HG02943 (cell line): Measurements from ENCODE around the gene ELMO2.

Experiments used
- ATAC-seq: cut with Tn5 transposase; IDR thresholded peaks from one replicate; pipeline ENCODE4 v1.9.1; 2021; ENCODE audit warnings: mild to moderate bottlenecking, low read depth, moderate library complexity; ENCODE audit not compliant: unreplicated experiment

Gene ELMO2, protein sequence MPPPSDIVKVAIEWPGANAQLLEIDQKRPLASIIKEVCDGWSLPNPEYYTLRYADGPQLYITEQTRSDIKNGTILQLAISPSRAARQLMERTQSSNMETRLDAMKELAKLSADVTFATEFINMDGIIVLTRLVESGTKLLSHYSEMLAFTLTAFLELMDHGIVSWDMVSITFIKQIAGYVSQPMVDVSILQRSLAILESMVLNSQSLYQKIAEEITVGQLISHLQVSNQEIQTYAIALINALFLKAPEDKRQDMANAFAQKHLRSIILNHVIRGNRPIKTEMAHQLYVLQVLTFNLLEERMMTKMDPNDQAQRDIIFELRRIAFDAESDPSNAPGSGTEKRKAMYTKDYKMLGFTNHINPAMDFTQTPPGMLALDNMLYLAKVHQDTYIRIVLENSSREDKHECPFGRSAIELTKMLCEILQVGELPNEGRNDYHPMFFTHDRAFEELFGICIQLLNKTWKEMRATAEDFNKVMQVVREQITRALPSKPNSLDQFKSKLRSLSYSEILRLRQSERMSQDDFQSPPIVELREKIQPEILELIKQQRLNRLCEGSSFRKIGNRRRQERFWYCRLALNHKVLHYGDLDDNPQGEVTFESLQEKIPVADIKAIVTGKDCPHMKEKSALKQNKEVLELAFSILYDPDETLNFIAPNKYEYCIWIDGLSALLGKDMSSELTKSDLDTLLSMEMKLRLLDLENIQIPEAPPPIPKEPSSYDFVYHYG

DNA sequence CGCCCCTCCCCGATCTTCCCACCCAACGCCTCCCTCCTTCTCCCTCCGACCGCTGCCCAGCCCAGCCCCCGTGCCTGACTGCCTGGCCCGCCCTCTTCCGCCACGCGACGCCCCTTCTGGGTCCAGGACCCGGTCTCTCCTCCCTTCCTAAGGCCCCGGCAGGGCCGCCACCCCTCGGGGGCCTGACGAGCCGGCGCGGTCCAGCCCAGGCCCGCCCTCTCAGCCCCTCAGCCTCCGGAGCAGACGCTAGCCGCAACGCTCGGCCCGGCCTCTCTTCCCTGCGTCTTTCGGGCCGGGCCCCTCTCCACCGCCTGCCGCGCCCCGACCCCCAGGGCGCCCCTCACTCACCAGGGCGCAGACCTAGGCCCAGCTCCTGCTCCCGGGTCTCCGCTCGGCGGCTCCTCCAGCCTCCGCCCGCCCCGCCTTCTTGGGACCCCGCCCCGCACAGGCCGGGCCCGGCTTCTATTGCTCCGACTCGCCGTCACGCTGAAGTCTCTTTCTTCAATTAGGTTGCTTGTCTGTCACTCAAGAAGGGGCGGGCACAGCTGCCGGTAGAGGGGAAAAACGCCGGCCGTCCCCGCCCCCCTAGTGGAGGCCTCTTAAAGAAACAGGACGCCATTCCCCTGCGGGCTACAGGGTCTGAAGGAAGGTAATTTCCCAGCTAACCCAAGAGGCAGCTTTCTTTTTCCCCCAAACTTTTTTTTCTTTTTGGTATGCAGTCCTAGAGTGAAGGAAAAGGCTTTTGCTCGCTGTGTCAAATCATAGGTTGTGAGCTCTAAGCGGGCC, at the start of gene ELMO2:
TSS of gene ELMO2 (minus strand) at position 416 of the 786 bp plus-strand sequence. CDS start 12,133 bp downstream, outside the sequence.
- peak; percentile 84 for ATAC-seq

DNA sequence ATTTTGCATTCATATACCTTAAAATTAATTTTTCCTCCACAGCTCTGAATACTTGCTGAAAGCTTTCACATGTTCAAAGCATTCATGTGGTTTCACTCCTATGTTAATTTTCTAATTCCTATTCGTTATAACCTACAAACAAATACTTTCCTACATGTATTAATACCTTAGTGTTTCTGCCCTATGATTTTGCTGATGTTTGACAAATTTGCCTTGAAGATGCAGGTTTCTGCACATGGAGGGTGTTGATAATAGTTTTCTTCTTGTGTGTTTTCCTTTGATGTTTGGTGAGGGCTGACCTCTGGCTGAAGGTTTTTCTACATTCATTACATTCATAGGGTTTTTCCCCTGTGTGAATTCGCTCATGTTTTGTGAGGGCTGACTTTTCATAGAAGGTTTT, 49.3 kb upstream of the ELMO2 start:
- no peak for ATAC-seq

DNA sequence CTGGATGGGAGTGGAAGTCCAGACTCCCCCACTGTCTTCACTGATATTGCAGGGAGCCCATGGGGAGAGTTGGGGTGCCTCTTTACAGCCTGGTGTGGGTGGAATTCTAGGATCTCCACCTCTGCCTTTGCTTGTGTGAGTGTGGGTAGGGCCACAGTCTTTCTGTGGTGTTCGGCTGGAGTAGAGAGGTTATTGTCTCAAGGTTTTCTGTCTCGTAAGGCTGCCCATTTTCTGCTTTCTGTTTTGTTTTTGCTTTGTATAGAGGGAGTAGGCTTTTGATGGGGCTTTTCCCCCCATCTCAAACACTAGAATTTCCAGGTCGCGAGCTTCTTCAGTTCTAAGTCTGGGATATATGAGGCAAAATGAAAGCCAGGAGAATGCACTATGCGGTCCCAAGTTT, 40.4 kb upstream of the ELMO2 start:
- ATAC-seq, result no peak

DNA sequence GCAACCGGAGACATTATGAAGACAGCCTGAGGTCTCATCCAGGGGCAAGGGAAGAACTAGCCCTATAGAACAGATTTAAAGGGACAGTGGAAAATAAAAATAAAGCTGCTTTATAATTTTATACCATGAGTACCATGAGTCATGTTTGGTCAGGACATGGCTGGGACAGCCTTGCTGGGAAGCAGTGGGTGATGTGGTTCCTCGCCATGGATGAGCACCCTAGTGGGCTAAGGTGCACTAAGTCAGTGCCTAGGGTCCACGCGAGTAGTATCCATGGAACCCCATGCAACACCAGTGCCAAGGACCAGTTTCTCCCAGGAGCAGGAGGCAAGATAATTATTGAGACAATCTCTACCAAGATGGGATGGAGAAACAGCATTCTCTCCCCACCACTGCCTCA, 33.4 kb upstream of the ELMO2 start:
- no peak for ATAC-seq

DNA sequence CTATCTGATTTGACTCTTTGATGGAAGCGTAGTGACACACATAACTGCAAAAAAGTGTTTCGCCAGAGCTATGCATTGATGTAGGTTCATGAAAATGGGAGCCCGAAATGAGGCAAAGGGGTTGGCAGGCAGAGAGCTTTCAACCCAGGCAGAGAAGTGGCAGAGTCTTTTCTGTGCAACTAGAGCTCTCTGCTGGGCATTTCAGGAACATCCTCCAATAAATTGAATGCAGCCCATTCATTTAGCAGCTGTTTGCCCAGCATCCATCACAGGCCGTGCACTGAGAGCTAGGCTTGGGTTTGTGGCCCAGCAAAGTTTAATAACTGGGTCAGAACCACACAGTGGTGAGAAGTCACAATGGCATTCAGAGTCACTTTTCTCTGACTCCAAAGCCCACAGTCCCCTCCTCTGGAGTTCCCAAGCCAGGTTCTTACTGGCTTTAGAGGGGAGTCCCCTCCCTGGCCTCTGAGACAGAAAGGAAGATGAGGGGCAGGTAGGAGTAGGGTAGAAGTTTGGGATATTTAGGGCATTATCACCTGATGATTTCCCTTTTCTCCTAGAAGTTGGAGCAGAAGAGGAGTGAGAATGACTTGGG, 31.8 kb upstream of the ELMO2 start:
- no peak for ATAC-seq

DNA sequence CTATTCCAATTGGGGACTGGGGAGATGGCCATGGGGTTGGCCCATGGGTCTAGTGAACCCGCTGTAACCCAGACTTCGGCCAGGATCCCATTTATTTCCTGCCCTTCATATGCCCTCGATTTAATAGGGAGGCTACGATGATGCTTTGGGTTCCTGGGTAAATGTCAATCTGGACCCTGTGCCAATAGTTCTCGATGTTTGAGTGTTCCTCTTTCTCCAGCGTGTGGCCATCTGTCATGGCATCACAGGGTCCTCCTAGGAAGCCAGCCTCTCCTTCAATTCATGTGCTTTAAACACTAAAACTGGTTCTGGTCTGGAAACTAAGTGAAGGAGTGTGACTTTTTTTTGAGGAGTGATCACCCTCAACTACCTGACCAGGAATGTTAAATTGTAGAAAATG, 28.7 kb upstream of the ELMO2 start:
- ATAC-seq, result no peak

DNA sequence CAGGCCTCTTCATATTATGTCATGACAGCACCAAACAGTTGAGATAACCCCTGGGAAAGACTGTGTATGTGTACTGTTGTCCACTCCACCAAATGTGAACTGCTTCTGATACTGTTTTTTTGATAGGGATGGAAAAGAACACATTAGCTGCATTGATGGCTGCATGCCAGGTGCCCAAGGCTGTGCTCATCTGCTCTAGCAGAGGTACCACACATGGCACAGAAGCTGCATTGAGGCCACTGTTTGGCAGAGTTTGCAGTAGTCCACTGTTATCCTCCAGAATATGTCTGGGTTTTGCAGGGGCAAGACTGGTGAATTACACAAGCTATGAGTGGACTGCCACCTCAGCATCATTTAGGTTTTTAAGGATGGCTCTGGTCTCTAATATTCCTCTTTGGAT, 28.2 kb upstream of the ELMO2 start:
- no peak for ATAC-seq

DNA sequence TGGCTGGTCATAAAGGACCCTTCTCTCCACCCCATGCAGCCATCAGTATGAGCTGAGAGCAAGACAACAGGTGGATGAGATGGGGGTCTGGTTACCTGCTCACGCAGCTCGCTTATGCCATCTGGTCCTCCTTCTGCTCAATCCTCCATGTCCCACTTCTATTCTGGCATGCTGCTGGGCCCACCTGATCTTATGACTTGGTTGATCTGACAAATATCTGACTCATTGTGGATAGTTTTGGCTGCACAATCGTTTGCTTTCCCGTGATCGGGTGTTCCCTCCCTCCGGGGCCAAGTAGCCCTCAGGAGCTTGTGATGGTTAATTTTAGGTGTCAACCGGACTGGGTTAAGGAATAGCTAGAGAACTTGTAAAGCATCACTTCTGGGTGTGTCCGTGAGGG, 26.6 kb upstream of the ELMO2 start:
- no peak for ATAC-seq

DNA sequence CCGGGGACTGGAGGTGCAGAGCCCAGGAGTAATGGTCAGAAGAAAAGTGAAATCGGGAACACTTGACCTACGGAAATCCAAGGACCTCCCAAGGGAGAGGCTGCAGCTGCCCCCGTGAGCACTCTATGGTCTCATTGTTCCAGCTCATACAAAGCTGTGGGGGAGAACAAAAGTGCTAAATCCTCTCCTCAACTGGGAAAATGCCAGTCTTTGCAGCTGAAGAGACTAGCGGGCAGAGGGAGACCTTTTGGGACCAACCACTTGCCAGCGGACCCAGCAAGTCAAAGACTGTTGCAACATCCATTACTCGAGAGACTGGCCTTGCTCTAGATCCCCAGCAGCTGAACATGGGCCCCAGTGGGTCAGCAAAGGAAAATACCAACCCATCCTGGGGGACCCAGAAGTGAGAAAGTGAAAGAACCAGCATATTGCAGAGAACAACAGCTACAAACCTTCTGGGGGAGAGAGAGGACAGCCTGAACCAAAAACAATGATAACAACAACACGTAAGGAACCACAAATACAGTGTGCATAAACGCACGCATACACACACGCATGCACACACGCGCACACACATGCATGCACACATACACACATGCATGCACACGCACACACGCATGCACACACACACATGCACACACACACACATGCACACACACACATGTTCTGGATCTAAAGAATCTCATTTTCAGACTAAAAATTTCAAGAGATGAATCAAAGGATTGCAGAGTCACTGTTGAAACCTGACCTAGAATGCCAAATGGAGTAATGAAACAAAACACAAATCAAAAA, 24.7 kb upstream of the ELMO2 start:
- no peak for ATAC-seq

DNA sequence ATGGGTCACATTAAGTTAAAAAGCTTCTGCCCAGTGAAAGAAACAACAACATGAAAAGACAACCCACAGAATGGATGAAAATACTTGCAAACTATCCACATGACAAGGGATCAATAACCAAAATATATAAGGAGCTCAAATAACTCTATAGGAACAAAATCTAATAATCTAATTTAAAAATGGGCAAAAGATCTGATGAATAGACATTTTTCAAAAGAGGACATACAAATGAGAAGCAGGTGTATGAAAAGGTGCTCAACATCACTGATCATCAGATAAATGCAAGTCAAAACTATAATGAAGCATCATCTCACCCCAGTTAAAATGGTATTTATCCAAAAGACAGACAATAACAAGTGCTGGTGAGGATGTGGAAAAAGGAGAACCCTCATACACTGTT, 21.0 kb upstream of the ELMO2 start:
- no peak for ATAC-seq

DNA sequence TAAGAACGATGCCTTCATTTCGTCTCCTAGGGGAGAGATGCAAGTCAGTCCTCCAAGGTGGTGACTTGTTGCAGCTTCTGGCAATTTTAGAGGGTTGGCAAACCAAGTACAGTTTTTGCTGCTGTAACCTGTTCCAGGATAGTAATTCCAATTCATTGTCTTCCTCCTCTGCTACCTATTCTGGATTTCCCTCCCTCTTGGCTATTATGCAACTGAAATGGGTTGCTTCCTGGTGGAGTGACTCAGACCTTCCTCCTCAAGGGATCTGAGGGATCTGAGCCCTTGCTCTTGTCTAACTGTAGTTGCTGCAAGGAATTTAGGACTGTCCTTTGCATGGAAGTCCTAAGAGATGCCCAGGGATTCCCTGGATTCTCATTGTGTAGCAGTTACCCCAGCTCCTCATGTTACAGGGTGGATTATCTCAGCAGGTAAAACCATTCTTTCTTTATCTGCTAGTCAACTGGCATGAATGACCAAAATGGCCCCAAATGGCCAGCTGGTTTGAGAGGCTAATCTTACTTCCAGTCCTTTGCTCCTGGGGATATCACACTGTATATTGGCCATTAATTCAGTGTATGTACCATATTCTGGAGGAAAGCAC, 17.6 kb upstream of the ELMO2 start:
- no peak for ATAC-seq

DNA sequence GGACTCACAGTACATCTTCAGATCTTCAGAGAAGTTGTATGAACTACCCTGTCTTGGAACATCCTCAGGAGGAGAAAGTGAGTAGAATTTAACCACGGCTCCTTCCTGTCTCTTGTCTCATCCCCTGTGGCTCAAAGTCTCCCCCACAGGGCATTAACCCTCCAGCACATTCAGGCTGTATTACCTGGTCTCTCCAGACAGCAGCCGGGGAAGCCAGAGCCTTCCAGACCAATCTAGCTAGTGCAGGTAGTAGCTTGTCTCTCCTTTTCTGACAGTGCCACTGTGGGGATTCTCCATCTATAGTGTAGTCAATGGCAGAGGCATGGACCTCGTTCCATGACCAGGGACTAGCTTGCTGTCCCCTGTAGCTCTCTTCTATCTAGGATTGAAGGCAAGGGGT, 16.9 kb upstream of the ELMO2 start:
- no peak for ATAC-seq

DNA sequence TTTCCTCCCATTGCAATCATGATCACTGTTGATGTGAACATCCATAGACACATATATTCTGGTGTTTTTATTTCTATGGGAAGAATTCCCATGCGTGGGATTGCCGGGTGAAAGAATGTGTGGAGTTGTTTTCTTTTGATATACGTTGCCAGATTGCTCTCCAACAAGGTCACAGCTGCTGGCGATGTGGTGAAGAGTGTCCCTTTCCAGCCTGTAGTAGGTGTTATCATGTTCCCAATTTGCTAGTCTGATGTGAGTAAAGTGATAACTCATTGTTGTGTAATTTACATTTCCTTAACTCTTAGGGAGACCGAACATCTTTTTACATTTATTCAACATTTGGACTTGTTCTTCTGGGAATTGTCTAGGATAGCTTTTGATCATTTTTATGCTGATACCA, 14.5 kb upstream of the ELMO2 start:
- no peak for ATAC-seq

DNA sequence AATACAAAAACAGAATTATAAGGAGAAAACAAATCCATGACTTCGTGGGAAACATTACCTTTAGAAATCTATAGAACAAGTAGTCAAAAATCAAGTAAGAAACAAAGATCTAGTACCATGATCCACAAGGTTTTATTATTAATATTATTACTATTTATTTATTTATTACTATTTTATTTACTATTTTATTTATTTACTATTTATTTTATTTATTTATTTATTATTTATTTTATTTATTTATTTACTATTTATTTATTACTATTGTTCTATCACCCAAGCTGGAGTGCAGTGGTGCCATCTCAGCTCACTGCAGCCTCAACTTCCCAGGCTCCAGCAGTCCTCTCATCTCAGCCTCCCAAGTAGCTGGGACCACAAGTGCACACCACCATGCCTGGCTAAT, 13.5 kb upstream of the ELMO2 start:
- no peak for ATAC-seq

DNA sequence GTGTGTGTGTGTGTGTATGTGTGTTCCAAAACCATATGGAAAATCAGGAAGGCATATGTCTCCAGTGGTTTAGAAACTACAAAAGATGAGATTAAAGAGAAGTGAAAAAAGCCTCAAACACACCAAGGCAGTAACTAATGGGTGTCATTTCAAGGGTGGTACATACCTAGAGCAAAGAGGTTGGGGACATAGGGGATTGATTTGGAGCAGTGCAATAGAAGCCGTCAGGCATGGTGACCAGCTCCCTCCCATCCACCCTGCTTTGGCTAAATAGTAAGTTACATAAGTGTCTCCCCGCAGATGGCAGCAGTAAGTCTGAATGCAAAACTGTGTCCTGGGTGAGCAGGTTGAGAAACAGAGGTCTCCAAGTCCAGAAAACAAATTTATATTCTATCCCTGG, 10.4 kb upstream of the ELMO2 start:
- no peak for ATAC-seq

DNA sequence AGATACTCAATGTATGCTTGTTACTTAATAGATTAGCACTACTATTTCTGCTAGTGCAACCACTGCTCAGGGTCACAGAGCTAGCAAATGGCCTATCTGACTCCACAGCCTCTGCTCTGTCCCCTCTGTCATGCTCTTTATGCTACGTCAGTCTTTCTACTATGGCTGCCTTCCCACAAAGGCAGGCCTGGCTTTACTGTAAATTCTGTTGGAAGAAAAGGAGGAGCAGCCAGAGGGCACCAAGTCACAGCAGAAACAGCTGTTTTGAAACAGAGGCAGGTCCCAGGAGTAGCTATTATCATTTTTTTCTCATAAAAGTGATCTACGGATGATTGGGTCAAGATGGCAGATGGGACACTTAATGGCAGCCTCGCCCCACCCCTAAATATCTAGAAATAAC, 10.0 kb upstream of the ELMO2 start:
- ATAC-seq, result no peak

DNA sequence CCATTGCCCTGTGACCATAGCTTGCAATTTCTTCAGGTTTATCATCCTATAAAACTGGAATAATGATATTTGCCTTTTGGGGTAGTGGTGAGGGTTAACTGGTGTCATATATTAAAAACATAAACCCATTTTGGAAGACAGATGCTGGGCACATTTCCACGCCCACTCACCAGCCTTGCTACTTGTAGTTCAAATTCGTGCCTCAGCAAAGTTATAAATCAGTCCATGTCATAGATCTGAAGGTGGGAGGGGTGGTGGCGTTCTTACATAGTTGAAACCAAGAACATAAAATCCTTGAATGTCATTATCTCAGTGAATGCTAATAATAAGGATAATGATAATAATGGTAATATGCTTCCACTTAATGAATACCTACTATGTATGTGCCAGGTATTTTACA, 9.4 kb upstream of the ELMO2 start:
- no peak for ATAC-seq

DNA sequence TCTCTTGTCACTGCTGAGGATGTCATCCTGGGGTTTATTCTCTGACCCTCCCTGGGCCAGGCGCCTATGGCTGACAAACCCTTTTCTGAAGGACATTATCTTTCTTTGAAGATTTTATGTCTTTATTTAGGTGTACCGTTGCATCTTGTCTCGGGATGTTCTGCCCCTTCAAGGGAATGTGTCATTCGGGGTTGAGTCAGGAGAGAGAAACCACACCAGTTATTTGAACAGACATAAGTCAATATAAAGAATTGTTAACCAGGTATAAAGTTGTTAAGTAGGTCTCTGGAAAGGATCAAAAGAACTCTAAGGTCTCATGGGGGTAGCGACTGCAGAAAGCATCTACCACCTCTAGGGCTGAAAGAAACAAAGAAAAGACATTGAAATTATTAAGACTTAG, 8.2 kb upstream of the ELMO2 start:
- no peak for ATAC-seq

DNA sequence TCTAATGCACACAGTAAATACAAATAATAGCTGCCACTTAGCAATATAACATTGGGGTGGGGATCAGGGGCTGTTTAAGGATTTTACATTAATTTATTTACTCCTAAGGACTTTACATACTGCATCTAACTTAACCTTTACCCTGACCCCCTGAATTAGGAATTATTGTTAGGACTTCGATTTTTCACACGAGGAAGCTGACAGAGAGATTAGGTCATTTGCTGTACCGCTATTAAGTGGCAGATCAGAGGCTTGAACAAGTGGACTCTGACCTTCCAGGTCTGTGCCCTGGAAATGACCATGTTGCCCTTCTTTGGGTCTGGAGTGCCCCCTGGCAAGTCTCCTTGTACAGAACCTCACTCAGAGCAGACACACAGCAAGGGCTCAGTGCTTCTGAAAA, 5.2 kb upstream of the ELMO2 start:
- ATAC-seq, result no peak

DNA sequence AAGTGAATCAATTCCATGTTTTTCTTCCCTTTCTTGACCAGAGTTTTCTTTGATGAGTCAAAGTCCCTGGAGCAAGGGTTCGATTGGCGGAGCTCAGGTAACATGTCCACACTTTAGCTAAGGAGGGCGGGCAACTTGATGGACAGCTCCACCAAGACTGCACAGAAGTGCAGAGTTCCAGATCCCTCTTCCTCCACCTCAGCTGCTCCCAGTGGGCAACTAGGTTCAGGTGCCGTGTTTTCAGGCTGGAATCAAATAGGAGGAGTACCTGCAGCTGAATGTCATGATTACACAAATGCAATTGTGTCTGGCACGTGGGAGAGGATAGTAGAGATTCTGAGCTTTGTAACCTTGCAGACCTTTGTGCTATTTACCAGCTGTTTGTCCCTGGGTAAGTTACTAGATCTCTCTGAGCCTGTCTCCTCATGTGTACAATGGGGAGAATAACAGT, 1.9 kb upstream of the ELMO2 start:
- no peak for ATAC-seq
